ENCODE results near the gene FHIP2A.

- TF ChIP-seq CTCF (optimal IDR thresholded peaks at IDR 0.05 in 1 of 3, IDR thresholded peaks at IDR 0.05 in 1 of 3, conservative IDR thresholded peaks at IDR 0.05 in 1 of 3; ENCODE audit: extremely low read depth in 1 of 3, insufficient read depth in 2 of 3, low read length in 3 of 3) (no peak), EZH2 (IDR thresholded peaks at IDR 0.05; ENCODE audit: low read length) (no peak)
Measured at GRCh38 chr10:114857922-114858629, 36.5 kb downstream of the FHIP2A start.
